Ramos (cell line): ENCODE measurements around the gene ARHGAP12.

ENCODE experiments used
- in situ Hi-C: fragments of 300-500 bp; cut with MboI; formaldehyde crosslinking; loops from one replicate; pipeline ENCODE4 v1.14.3; 2022; ENCODE audit warnings: low sequenced_read_pairs; ENCODE audit not compliant: unreplicated experiment

The ARHGAP12 gene

DNA sequence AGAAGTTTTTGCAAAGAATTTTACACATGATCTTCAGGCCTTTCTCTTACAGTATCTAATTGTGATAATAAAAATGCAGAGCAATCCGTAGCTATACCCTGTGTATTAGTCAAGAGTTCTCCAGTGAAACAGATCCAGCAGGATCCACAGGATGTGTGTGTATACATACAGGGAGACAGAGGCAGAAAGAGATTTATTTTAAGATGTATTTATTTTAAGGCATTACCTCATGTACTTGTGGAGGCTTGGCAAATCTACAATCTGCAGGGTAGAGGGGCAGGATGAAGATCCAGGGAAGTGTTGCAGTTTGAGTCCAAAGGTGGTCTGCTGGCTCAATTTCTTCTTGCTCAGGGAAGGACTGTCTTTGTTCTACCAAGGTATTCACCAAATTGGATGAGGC, 41.7 kb downstream of the ARHGAP12 start:
- in situ Hi-C loops = no loop called here

DNA sequence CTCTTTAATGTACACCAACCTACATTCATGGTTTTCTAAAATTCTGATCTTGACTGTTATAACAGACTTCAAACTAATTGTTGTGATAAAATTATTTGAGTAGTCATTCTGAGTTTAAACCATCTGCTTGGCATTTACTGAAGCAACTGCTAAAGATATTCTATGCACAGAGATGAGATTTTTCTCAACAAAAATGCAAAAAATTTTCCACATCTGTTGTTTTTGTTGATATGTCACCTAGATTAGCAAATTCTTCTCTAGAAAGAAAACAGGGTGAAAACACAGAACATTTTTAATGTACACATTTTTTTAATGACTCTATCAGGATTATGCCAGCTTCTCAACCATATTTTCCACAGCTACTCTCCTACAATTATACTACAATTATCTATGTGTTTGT, 42.7 kb downstream of the ARHGAP12 start:
- in situ Hi-C loops = no loop called here

DNA sequence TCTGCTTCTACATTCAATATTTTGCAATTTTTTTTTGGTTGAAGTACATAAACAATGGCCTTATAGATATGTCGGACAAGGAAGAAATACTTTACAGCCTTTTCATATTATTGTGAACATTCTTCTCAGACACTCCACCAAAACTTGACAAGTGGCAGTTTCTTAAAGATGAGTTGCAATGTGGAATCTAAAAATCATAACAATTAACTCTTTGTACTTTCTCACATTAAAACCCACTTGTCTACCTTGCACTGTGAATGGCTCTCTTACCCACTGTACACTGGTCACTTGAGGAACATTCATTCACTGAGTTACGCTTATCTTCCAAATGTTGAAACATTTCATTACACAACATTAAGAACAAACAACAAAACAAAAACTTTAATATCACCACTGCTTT, 44.2 kb downstream of the ARHGAP12 start:
- in situ Hi-C loops = no loop called here

DNA sequence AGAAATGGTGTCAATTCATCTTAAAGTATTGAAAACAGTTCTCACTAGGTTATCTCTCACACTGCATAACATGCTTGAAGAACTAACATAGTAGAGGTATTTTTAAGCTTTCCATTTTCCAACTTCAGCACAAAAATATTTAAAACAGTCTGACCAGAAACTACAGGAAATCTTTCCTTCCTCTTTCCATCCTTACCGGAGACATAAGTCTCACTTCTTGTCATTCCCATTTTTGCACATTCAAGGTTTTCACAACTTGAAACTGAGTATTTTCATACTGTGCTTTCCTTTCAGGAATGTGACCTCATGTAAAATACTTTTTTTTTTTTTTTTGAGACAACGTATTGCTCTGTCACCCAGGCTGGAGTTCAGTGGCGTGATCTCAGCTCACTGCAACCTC, 45.2 kb downstream of the ARHGAP12 start:
- in situ Hi-C loops = no loop called here

DNA sequence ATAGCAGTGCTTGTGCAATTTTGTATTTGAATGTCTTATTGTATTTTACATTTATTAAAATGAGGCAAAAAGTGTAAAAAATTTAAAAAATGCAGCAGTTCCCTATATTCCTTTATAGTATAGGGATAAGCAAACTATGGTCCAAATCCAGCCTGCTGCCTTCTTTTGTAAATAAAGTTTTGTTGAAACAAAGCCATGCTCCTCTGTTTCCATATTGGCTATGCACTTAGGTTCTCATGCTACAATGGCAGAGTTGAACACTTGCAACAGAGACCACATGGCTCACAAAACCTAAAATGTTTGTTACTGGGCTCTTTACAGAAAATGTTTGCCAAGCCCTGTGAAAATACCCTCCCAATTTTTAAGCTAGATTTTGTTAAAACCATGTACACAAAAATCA, 50.1 kb downstream of the ARHGAP12 start:
- in situ Hi-C loops = no loop called here

DNA sequence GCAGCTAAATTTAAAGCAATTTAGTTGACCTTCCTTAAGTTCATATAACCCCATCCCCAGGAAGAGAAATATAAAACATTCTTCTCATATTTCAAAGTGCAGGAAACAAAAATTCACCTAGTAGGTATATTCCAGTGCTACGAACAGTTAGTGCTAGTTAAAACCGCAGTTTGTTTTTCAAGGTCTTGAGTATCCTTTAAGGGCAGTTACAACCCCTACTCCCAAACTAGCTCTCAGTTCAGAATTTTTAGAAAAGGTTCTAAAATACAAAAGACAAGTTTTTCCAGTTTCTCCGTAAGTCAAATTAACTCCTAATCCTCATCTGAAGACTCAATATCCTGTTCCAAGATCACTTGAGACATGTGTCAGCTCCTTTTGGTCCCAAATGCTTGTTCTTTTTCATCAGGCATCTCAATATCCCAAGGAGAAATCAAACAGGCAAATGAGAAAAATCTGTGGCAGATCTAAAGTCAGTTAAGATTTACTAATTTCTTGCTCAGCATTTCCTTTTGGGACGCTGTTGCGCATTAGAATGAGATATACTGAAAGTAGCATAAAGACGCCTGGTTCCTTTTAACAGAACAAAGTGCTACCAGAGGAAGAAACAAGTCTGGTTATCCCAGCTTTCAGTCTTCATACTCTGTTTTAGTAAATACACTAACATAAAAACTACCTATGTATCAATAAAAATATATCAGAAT, 51.8 kb downstream of the ARHGAP12 start:
- in situ Hi-C loops = no loop called here

DNA sequence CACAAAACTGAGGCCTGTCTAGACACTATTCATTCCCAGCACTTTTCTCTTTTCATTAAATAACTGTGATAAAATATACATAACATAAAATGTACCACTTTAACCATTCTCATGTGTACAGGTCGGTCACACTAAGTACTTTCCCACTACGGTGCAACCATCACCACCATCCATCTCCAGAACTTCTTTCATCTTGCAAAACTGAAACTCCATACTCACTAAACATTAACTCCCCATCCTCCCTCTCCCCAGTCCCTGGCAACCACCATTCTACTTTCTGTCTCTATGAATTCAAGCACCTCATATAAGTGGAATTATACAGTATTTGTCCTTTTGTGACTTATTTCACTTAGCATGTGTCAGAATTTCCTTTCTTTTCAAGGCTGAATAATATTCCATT, 53.0 kb downstream of the ARHGAP12 start:
- in situ Hi-C loops = no loop called here

DNA sequence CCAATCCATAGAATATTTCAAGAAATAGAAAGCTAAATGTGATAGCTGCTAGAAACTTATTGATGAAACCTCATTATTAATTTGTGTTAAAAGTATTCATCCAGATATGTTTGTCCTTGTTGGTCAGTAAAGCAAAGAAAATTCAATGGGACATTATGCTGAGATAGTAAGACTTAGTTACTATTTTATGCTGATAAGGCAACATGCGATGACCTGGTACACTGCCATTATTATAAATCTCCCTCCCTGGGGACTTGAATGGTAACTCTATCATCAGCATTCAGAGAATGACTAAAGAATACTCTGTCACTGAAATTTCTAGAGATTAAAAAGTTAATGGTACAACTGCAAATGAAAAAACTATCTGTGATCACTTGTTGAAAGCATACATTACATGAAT, 54.9 kb downstream of the ARHGAP12 start:
- in situ Hi-C loops = no loop called here

DNA sequence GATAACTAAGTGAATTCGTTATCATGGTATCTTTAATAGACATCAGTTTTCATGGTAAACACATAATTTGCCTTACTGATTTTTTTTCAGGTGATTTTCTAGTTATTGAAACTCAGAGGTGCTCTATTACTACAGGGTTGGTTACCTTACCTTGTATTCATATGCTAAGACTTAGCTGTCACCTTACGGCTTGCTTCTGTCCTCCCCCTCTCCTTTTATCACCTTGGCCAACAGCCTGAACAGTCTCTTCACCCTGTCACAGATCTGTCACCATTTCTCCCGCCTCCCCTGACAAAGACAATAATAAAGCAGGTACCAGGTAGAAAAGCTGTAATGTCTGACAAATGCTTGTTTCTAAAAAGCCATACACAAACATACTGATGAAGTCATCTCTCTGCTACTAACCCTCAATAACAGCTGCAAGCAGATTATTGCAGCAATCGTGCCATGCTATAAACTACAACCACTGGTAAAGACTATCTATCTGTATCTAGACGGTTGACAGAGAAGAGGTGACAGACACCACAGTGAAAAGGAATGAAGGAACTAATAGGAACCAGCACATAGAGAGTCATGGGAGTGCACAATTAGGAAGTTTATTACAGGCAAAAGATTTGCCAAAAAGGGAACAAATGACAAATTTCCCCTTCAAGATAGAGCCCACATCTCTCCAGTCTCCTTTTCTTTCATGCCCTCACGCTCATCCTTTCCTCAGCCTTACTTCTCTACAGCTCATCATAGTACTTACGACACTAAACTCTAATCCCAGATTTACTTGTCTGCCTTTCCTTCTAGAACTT, 57.2 kb downstream of the ARHGAP12 start:
- in situ Hi-C loops = no loop called here

DNA sequence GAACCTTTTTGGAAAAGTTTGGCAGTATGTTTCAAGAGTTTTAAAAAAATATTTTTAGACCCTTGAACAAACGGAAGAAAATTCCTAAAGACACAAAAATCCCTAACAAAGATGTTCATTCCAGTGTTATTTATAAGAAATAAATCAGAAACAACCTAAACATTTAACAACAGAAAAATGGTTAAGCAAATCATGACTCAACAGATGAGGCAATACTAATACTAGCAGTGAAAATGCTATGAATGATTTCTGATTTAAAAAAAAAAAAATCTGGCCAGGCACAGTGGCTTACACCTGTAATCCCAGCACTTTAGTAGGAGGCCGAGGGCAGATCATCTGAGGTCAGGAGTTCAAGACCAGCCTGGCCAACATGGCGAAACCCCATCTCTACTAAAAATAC, 61.0 kb downstream of the ARHGAP12 start:
- in situ Hi-C loops = no loop called here

DNA sequence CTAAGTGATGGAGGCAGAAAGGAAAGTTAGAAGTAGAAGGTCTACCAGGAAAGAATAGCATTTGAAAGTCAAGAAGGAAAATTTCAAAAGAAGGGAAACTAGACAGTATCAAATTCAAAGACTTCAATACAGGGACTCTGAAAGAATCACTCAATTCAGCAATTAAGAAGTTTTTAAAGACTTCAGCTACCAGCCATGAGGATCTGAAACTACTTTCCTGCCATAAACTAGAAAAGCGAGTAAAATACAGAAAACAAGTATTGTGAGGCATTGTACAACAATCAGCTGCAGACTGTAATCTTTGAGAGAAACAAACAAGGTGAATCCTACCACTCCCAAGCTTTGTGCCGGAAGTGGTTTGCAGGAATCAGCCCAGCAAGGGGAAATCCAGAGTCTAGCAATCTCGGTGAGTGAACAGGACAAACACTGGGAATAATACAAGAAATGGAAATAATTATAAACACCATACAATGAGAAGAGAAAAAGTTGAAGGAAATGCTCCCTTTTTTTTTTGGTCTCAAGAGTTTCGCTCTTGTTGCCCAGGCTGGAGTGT, 62.4 kb downstream of the ARHGAP12 start:
- in situ Hi-C loops = no loop called here

DNA sequence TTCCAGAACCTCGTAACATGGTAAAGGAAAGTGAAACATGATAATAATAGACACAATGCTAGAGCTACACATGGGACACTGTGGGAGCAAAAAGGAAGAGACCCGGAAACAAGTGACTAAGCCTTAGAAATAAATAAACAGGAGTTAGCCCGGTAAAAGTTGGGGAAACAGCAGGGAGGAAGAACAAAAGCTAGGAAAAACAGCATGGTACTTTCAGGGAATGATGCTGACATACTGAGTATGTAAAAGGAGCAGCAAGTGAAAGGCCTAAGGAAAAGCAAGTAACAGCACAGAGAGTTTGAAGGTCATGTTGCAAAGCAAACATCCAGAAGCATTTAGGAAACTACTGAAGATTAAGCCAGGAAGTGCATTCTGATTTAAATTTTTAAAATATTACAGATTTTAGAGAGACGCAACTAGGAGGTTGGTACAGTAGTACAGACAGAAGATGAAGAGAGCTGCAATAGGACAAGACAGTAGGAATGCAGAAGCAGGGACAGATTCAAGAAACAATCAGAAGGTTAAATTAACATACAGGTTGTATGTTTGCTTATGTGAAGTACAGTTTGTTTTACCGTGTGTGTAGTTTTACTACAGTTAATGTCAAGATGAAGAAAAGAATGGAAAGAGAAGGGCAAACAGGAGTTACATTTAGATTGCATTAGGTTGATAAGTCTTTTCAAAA, 63.7 kb downstream of the ARHGAP12 start:
- in situ Hi-C loops = no loop called here

DNA sequence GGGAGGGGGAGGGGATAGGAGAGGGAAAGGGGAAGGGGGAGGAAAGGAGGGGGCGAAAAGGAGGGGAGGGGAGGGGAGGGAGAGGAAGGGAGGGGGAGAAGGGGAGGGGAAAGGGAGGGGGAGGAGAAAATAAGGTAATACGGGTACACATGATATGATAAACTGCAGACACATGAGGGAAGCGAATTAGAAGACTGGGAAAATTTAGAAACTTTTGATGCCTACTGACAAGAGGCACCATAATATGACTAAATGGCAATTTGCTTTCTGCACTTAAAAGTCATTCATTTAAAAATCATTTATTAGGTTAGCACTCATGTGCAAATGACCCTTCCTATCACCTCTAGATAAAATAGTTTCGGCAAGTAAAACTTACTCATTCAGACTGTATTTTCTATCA, 73.6 kb downstream of the ARHGAP12 start:
- in situ Hi-C loops = no loop called here

DNA sequence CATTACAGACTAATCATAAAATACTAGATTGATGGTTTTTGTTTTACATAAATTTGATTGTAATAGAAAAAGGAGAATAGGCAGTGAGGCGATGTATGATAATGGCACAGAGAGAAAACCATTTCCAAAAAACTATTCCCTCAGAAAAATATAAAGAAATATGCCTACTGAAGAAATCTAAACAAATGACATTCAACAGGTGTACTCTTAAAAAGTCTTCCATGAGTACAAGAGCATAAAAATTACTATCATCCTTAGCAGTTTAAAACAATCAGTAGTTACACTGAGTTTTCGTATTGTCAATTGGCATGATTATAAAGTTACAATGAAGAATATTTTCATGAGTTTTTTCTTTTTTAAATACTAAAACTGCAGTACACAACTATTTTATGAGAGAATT, 75.0 kb downstream of the ARHGAP12 start:
- in situ Hi-C loops = no loop called here

DNA sequence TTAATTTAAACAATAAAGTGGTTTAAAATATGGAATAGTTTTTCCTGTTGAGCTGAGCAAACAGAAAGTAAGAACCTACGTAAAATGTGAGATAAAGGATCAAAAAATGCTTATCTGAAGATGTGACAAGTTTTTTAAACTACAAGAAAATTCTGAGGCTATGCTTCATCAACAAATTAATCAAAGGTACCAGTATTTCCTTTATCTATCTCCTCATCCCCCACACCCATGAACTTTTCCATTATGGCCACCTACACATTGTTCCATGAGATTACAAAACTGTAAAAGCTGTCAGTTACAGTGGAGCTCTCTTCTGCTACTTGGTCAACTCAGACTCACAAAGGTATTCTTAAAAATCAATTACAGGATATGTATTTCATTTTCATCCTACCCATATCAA, 77.4 kb downstream of the ARHGAP12 start:
- in situ Hi-C loops = no loop called here

DNA sequence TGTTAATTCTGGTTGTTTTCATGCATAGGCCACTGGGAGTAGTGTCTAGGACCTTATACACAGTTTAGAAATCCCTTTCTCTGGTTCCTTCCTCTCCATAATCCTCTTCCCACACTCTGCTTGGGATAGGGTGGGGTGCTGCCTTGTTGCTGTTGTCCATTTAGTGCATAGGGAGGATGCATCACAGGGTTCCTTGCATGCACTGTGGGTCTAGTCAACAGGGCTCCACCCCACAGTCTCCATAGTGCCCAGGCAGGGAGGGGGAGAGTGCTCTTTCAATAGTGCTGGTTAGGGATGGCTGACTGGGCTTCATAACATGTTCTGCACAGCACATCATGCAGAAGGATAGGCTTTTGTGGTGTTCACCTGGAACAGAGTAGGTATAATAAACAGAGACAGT, 81.1 kb downstream of the ARHGAP12 start:
- in situ Hi-C loops = no loop called here

DNA sequence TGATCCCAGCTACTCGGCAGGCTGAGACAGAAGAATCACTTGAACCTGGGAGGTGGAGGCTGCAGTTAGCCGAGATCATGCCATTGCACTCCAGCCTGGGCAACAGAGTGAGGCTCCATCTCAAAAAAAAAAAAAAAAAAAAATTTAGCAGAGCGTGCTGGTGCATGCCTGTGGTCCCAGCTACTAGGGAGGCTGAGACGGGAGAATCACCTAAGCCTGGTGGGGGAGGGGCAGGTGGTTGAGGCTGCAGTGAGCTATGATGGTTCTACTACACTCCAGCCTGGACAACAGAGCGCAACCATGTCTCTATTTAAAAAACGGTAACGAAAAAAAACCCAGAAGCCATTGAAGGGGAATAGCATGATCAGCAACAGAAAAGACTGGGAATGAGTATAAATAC, 89.9 kb downstream of the ARHGAP12 start:
- in situ Hi-C loops = no loop called here

DNA sequence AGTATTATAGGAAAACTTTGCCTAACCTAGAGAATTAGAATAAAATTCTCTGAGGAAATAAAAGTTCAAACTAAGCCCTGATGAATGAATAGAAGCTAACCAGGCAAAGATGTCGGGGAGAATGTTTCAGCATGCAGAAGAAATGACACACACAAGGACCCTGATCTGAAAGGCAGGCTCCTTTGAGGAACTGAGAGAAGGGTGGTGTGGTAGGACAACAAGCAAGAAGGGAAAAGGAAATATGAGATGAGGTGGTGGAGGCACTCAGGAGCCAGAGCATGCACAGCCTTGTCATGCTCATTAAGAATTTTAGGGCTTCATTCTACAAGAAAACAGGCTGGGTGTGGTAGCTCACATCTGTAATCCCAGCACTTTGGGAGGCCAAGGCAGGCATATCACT, 90.6 kb downstream of the ARHGAP12 start:
- in situ Hi-C loops = no loop called here

DNA sequence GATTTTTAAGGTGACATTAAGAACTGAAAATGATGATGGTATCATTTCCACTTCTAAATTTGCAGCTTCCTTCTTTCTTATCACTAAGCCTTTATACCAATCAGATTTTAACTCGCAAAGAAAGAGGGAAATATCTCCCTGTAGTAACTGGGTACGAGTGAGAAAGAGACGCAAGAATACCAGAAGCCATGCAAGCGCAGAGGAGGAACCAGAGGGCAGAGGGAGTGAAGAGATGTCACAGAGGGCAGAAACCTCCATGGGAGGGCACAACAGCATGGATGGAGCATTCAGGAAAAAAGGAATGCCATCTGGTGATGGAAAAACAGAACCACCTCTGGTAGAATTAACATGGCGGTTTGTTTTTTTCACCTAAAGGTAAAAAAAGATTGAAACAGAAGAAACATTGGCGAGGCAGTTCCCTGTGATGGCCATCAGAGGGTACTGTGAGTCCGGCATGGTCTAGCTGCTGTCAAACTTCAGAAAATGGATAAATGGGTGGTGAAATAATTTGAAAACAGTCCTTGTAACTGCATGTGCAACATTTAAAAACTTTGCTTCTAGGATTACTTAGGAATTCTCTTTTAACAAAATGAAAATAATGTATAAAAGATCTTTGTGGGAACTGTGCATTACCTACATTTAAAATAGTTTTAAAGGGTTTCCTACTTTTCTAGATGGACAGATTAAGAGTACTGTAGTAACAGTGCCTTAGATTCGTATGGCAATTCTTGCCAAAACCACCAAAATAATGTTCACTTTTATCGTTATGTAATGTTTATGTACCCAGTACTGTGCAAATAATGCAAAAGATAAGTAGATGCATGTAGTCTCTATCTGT, 91.8 kb downstream of the ARHGAP12 start:
- in situ Hi-C loops = no loop called here

DNA sequence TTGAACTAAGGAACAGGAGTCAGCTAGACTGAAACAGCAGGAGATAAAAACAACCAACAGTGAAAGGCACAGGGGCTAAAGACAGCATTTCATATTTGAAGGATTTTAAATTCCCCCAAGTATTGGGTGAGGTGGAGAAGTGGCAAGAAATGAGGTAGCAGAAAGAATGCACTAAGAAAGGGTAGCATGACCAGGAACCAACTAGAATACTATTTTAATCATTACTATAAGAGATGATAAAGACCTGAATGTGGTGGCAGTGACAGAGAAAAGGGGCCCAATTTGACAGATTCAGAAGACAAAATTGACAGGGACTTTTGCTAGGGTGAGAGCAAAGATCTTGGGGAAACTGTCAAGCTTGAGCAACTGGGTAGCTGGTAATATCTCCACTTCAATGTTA, 94.9 kb downstream of the ARHGAP12 start:
- in situ Hi-C loops = no loop called here
